ENCODE data around the gene KREMEN2.

Gene KREMEN2

DNA sequence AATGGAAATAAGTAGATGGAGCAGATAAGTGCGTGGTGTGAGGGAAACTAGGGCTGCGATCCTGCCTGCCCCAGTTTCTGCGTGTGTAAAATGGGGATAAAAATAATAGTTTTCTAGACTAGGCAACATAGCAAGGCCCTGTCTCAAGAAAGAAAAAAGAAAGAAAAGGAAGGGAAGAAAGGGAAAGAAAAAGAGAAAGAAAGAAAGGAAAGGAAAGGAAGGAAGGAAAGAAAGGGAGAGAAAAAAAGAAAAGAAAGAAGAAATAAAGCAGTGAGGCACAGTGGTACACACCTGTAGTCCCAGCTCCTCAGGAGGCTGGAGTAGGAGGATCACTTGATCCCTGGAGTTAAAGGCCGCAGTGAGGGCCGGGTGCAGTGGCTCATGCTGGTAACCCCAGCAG, 18.3 kb downstream of the KREMEN2 start:
- H3K27ac ChIP-seq: no peak overlapping the region
- TF ChIP-seq, protein P1, sequence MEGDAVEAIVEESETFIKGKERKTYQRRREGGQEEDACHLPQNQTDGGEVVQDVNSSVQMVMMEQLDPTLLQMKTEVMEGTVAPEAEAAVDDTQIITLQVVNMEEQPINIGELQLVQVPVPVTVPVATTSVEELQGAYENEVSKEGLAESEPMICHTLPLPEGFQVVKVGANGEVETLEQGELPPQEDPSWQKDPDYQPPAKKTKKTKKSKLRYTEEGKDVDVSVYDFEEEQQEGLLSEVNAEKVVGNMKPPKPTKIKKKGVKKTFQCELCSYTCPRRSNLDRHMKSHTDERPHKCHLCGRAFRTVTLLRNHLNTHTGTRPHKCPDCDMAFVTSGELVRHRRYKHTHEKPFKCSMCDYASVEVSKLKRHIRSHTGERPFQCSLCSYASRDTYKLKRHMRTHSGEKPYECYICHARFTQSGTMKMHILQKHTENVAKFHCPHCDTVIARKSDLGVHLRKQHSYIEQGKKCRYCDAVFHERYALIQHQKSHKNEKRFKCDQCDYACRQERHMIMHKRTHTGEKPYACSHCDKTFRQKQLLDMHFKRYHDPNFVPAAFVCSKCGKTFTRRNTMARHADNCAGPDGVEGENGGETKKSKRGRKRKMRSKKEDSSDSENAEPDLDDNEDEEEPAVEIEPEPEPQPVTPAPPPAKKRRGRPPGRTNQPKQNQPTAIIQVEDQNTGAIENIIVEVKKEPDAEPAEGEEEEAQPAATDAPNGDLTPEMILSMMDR (conservative IDR thresholded peaks at IDR 0.05): no peak

- no peak overlapping the region for H3K27ac ChIP-seq
- TF ChIP-seq, protein P1 (conservative IDR thresholded peaks at IDR 0.05): peak; percentile 92
Measured at GRCh38 chr16:2983706-2984136, 19.6 kb downstream of the KREMEN2 start.

DNA sequence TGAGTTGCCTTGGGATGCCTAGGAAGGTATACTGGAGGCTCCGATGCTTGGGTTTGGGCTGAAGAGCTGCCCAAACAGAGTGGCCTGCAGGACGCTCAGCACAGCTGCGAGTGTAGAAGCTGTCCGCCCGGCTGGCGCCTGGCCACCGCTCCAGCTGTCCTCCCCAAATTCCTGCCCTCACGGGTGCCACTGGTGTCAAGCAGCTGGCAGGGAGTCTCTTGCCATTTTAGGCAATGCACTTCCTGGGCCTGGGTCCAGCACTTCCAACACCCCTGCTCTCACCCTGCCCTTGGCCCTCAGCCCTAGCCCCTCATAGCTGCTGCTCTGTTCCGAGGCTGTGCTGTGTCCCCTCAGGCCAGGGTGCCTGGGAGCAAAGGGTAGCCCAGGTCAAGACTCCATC, 21.4 kb downstream of the KREMEN2 start:
- H3K27ac ChIP-seq: no peak overlapping the region
- TF ChIP-seq, protein P1 (conservative IDR thresholded peaks at IDR 0.05): no peak

DNA sequence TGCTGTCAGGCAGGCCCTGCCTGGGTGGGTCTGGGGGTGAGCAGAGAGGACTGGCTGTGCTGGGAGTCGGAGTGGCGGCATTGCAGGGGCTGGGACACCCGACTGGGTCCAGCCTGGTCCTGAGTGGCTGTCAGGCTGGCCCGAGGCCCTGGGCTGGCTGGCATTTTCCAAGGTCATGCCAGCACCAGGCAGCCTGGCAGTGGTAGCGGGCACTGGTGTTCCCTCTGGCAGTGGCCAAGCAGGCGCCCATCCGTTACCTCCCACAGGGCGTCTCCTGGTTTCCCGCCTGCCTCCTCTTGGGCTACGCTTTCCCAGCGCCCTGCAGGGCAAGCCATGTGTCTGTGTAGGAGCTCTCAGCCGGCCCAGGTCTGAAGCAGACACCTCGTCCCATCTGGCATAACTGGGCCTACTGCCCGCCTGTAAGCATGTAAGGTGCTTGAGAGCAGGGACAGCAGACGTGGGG, 21.8 kb downstream of the KREMEN2 start:
- no peak overlapping the region for H3K27ac ChIP-seq
- TF ChIP-seq, protein P1 (conservative IDR thresholded peaks at IDR 0.05): no peak

GRCh38 chr16:2986623-2987188, 22.6 kb downstream of the KREMEN2 start:
- TF ChIP-seq, protein P1 (conservative IDR thresholded peaks at IDR 0.05): no peak
- no peak overlapping the region for H3K27ac ChIP-seq

DNA sequence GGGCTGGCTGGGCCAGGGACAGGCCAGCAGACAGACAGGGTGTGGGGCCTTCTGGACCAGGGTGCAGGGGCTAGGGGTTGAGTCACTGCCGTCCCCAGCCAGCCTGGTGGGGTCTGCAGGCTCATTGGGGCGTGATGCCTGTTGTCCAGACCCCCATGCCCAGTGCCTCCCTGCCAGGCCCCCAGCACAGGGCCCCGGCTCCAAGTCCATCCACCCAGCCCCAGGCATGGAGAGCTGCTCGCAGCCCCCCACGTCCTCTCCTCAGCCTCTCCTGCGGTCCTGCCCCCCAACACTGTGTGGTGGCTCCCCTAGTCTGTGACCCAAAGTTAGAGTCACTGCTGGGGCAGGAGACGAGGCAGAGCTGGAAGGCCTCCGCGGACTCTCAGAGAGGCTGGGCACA, 23.2 kb downstream of the KREMEN2 start:
- H3K27ac ChIP-seq: no peak overlapping the region
- TF ChIP-seq, protein P1 (conservative IDR thresholded peaks at IDR 0.05): no peak

DNA sequence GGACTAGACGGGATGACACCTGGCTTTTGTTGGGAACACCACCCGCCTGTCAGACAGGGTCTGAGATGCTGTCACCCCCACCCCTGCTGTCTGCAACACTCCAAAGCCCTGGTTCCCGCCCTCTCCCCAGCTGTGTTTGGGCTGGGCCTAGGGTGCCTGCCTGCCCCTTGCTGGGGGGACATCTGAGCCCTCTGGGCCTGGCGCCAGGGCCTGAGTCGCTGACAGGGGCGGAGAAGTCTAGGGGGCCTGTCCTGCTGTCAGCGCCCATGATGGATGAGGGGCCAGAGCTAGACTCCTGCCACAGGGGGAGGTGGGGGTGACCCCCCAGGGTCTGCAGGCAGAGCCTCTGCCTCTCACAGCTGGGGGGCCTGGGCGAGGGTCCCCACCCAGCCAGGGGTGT, 23.8 kb downstream of the KREMEN2 start:
- TF ChIP-seq, protein P1 (conservative IDR thresholded peaks at IDR 0.05): no peak
- no peak overlapping the region for H3K27ac ChIP-seq
